Uterus (tissue), 2 donors: ENCODE data around the gene SOX1.

Experiments used
- CTCF ChIP-seq, 4 experiments: fragments of 200-600 bp in 2 of 4; fragments of 450-650 bp in 2 of 4; sonication (generic) in 2 of 4; IDR thresholded peaks; one replicate each; pipeline ENCODE4 v1.5.1; 2016 to 2019; ENCODE audit warnings: antibody characterized with exemption in 4 of 4, mild to moderate bottlenecking in 2 of 4, moderate library complexity in 1 of 4
- POLR2A ChIP-seq, 2 donors: fragments of 450-650 bp; IDR thresholded peaks; one replicate each; pipeline ENCODE4 v1.6.1; 2016; ENCODE audit warnings: antibody characterized with exemption in 2 of 2, mild to moderate bottlenecking in 1 of 2, moderate library complexity in 1 of 2

DNA sequence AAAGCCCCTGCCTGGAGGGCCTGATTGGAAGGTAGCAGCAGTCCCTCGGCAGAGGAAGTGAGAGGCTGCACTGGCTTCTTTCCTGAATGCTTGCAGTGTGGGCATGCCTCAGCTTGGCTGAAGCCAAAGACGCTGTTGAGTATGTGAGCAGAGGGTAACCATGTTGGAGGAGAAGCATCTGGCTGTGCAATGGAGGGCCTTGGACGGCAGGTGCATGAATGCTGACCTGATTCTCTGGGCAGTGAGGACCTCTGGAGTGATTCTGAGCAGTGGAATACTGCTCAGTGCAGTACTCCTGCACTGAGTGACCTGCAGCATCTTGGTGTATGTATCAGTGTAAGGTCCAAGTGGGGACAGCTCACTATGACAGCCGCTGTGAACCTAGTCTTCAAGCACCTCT, 46.9 kb downstream of the SOX1 start:
- TF ChIP-seq POLR2A (IDR thresholded peaks at IDR 0.05) (no peak), CTCF (IDR thresholded peaks at IDR 0.05) (no peak)
